Measurements from ENCODE around the gene ZNRF3.
"Not testable (repeated sequence)": the region's sequence is repeated elsewhere in the genome, so short reads cannot be mapped to it uniquely, and the experiment has no call there.

ZNRF3 gene

DNA sequence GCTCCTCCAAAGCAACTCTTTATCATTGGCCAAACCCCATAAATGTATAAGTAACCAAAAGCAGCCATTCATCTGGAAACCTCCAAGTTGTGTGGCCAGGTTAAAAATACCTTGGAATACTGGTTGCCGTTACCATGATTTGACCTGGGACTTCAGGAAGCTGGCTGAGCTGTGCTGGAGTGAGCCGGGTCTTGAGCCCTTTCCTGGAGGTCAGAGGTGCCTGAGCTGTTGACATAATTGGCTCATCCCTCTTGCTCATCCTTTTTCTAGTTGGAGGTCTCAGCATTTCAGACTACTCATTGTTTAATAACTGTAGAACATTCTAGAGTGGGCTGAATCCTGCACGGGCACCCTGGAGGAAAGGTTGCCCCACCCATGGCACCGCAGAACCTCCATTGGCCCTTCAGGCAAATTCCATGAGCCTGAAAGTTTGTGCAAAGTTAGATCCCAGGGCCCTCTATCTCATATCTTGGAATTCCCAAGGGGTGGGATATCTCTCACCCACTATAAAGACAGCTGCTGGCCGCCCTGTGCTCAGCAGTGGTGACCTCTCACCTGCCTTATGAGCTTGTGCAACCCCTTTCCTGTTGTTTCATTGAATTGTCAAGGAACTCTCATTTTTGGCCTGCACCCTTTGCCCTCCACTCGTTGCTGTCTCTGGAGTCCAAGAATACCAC, 101.2 kb downstream of the ZNRF3 start:
- no peak for DNase-seq (ENCODE audit: low read depth)

GRCh38 chr22:28985581-28986290, 102.4 kb downstream of the ZNRF3 start:
- no peak for DNase-seq (ENCODE audit: low read depth)

GRCh38 chr22:28986366-28986765, 103.0 kb downstream of the ZNRF3 start:
- DNase-seq (ENCODE audit: low read depth), result no peak

- DNase-seq (ENCODE audit: low read depth), result no peak
Observed at GRCh38 chr22:28988457-28988856, 105.1 kb downstream of the ZNRF3 start.

GRCh38 chr22:28989035-28989464, 105.7 kb downstream of the ZNRF3 start:
- DNase-seq (ENCODE audit: low read depth), result no peak

DNA sequence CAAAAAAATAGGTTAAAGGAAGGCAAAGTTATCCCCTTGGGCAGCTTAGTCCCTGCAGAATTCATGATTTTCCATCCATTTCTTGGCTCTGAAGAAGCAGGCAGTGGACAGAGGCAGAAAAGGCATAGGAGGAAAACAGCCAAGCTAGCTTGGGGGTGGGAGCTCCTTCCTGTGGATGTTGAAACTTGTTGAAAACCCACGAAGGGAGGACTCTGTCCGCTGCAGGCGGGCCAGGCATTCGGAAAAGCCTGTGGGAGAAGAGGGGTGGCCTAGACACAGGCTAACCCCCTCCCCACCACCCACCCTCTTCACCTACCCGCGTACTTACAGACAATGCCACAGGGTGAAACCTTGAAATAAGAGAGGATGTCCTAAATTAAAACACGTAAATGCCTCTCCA, 106.1 kb downstream of the ZNRF3 start:
- no peak for DNase-seq (ENCODE audit: low read depth)

DNA sequence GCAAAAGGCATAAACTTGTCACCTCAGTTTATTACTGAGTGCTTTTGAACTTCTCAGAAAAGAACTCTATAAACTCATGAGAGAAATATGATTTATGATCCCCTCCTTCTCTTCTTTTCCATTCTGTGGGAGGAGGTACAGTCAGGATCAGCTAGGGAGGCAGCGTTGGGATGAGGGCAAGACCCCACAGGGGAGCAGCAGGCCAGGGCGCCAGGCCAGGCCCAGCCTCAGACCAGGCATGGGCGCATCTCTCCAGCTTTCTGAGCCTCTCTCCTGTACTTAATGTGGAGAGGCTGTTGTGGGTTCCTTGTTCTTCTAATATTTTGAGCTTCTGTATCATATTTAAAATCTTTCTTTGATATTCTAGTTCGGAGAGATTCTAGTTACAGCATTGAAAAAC, 106.5 kb downstream of the ZNRF3 start:
- DNase-seq (ENCODE audit: low read depth), result no peak

DNA sequence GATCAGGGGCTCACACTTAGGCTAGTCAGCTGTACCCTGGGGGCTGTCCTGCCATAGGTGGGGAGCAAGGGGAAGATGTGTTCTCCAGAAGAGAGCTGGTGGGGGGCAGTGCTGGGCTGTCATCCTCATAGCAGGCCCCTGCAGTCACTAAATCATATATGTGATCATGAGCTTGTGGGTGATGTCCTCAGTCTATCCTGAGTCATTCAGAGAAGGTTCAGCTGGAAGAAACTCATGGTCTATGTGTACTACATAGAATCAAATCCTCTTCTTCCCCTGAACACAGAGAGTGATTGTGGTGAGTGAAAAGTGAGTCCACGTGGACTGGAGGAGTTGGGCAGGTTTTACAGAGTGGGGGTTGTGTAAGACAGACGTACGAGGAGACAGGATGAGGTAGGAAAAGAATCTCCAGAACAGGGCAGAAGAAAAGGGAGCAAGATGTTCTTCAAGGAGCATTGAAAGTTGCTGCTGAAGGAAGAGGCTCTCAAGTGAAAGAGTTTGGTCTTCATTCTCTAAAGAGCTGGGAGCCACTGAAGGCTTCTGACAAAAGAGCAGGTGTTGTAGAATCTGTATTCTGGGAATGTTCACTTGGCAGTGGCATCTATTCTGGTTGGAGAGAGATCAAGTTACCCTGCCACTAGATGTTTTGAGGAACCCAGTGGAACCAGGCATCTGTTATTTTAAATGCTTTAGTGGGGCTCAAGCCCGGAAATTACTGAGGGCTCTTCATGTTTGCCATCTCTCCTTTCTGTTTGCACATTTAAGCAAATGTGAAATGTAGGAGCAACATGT, 109.4 kb downstream of the ZNRF3 start:
- DNase-seq (ENCODE audit: low read depth), result no peak

DNA sequence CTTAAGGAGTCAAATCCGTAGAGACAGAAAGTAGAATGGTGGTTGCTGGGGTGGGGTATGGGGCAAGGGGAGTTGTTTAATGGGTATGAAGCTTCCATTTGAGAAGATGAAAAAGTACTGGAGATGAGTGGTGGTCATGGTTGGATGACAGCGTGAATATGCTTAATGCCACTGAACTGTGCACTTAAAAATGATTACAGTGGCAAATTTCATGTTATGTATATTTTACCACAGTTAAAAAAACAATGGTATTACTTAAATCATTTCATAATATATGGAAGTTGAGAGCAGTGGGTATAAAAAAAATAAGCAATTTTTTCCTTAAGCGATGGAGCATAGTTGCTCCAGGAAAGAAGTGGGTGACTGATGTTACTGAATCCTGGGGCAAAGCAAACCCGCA, 111.2 kb downstream of the ZNRF3 start:
- DNase-seq (ENCODE audit: low read depth), result no peak

- DNase-seq (ENCODE audit: low read depth), result no peak
Observed at GRCh38 chr22:28995551-28995950, 112.2 kb downstream of the ZNRF3 start.

GRCh38 chr22:28997342-28997741, 114.0 kb downstream of the ZNRF3 start:
- DNase-seq (ENCODE audit: low read depth), result no peak

GRCh38 chr22:28998681-28999080, 115.3 kb downstream of the ZNRF3 start:
- no peak for DNase-seq (ENCODE audit: low read depth)

- no peak for DNase-seq (ENCODE audit: low read depth)
Observed at GRCh38 chr22:28999510-28999909, 116.1 kb downstream of the ZNRF3 start.

- no peak for DNase-seq (ENCODE audit: low read depth)
Observed at GRCh38 chr22:28999919-29000556, 116.7 kb downstream of the ZNRF3 start.

GRCh38 chr22:29000641-29001040, 117.3 kb downstream of the ZNRF3 start:
- no peak for DNase-seq (ENCODE audit: low read depth)

DNA sequence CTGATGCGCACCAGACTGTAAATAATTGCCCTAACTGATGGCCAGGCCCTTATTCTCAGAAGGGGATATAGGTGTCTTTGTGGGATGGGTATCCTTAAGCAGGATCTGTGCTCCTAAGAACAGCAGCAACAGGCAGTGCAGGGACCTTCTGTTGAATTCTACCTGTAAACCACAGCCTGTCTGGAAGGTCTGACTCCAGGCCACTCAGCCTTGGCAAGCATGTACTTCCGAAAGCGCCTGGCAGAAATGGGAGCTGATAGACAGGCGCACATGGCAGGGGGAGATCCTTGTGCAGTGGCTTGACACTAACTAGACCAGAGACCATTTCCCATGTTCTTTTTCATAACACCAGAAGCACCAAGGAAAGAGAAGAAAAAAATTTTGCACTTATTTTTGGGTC, 119.2 kb downstream of the ZNRF3 start:
- no peak for DNase-seq (ENCODE audit: low read depth)

DNA sequence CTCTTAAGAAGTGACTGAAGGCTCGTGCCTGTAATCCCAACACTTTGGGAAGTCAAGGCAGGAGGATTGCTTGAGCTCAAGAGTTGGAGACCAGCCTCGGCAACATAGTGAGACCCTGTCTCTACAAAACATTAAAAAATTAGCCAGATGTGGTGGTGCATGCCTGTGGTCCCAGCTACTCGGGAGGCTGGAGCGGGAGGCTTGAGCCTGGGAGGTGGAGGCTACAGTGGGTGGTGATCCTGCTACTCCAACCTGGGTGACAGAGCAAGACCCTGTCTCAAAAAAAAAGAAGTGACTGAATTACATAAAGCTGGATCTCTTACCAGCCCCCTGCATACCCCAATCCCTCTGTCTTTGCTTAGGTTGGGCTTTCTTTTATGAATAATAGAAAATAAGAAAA, 120.2 kb downstream of the ZNRF3 start:
- no peak for DNase-seq (ENCODE audit: low read depth)

GRCh38 chr22:29003975-29004646, 120.7 kb downstream of the ZNRF3 start:
- no peak for DNase-seq (ENCODE audit: low read depth)

DNA sequence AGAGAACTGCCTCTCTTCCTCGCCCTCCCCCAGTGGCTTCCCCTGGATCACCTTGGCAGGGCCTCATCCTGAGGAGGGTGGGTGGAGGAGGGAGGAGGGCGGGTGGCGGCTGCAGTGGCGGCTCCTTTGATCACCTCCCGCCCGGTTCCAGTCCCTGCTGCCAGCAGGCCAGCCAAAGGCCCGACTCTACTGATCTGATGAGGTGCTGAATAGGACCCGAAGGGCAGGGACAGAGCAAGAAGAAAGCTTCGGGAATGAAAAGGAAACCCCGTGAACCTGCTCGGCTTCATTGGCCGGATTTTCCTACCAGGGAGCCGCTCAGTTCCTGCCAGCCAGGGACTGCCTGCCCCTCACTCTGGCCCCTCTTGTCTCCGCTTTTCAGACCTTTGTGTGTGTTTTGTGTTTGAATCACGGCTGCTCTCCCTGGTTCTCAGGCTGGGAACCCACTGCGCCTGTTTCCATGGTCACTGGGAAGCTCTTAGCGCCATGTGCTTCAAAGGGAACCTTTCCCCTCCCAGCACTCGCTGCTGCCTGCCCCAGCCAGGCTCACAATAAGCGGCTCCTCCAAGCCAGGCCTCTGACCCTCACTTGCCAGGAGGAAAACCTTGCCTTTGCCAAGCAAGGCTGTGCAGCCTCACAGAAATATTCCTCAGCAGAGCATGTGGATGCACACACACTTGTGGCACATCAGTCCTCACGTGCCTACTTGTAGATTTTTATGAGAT, 121.4 kb downstream of the ZNRF3 start:
- DNase-seq (ENCODE audit: low read depth), result no peak

- DNase-seq (ENCODE audit: low read depth), result not testable (repeated sequence)
Observed at GRCh38 chr22:29005754-29006153, 122.4 kb downstream of the ZNRF3 start.

- no peak for DNase-seq (ENCODE audit: low read depth)
Observed at GRCh38 chr22:29006346-29006745, 123.0 kb downstream of the ZNRF3 start.
